GM12873 (cell line): ENCODE data around the gene TAAR9.

Source experiments
- TF ChIP-seq, protein P1 (sequence below): IDR thresholded peaks from 2 replicates; pipeline ENCODE4 v1.5.1; 2012; ENCODE audit warnings: low read depth, mild to moderate bottlenecking, moderate library complexity, low read length, control low read depth; ENCODE audit not compliant: insufficient read depth; ENCODE audit errors: missing control alignments

Gene TAAR9

DNA sequence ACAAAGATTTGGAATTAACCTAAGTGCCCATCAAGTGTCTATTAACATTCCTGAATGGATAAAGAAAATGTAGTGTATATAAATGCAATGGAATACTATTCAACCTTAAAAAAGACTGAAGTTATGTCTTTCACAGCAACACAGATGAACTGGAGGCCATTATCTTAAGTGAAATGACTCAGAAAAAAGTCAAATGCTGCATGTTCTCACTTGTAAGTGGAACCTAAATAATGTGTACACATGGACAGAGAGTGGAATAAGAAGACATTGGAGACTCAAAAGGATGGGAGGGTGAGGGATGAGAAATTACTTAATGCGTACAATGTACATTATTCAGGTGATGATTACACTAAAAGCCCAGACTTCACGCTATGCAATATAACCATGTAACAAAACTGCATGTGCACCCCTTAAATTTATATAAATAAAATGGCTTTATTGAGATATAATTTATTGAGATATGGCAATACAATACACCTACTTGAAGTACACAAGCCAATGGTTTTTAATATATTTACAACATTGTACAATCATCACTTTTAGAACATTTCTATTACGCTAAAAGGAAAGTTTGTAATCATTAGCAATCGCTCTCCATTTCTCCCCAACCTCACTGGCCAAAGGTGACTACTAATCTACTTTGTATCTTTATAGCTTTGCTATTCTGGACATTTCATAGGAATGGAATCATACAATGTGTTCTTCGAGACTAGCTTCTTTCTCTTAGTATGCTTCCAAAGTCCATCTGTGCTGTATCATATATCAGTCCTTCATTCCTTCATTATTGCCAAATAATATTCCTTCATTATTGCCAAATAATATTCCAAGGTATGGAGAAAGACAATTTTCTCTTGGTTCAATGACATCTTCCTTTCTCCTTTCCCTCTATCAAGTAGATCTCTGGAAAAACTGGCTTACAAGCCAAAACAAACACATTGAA lies 30.9 kb upstream of the TAAR9 start:
- TF ChIP-seq, protein P1, sequence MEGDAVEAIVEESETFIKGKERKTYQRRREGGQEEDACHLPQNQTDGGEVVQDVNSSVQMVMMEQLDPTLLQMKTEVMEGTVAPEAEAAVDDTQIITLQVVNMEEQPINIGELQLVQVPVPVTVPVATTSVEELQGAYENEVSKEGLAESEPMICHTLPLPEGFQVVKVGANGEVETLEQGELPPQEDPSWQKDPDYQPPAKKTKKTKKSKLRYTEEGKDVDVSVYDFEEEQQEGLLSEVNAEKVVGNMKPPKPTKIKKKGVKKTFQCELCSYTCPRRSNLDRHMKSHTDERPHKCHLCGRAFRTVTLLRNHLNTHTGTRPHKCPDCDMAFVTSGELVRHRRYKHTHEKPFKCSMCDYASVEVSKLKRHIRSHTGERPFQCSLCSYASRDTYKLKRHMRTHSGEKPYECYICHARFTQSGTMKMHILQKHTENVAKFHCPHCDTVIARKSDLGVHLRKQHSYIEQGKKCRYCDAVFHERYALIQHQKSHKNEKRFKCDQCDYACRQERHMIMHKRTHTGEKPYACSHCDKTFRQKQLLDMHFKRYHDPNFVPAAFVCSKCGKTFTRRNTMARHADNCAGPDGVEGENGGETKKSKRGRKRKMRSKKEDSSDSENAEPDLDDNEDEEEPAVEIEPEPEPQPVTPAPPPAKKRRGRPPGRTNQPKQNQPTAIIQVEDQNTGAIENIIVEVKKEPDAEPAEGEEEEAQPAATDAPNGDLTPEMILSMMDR = no peak

DNA sequence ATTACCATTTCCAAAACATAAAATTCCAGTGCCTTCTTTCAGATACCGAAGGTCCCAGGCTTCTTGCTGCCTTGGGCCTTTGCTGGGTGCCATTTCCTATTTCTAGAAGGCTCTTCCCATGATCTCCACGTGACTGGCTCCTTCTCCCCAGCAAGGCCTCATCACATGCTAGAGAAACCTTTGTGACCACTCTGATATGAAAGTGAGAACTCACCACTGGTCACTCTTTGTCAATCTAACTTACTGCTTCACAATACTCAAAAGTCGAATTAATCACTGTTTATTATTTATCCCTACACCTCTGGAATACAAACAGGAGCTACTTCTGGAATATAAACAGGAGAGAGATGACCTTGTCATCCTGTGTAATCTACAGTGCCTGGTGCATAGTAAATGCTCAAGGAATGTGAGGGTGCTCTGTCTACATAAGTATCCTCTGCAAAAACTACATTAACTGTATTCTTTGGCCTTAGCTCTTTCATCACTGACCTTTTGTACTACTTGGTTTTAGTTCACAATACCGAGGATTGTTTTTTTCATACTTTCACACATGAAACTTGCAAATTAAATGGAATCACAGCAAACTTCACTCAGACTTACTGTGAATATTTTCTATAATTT lies 26.8 kb upstream of the TAAR9 start:
- TF ChIP-seq, protein P1 = no peak

DNA sequence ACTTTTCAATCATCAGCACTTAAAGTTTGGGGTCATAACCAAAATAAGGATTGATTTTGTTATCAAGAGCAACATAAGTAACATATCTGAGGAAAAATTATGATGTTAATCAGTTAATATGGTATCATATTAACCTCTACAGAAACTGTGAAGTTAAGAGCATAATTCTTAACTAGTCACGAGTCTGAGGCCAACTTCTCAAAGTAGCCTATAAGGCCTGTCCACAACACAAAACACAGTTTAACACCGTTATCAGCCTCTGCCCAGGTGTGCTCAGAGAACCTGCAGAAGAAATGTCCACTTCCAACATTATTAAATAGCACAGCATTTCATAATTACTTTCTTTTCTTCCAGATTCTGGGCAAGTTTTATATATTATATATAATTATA lies 26.3 kb upstream of the TAAR9 start:
- TF ChIP-seq, protein P1 = no peak

DNA sequence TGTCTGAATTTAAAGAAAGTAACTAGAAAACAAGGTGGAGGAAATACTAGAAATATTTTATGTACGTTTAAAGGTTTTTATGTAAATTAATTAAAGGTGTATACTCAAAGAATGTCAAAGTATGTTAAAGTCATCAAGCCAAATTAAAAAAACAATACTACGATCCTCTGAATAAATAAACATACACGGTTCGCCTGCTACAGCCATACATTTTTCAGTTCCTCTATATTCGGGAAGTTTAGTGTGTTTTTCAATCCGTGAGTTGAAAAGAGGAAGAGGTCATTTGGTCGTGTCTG lies 25.8 kb upstream of the TAAR9 start:
- TF ChIP-seq, protein P1 = no peak

DNA sequence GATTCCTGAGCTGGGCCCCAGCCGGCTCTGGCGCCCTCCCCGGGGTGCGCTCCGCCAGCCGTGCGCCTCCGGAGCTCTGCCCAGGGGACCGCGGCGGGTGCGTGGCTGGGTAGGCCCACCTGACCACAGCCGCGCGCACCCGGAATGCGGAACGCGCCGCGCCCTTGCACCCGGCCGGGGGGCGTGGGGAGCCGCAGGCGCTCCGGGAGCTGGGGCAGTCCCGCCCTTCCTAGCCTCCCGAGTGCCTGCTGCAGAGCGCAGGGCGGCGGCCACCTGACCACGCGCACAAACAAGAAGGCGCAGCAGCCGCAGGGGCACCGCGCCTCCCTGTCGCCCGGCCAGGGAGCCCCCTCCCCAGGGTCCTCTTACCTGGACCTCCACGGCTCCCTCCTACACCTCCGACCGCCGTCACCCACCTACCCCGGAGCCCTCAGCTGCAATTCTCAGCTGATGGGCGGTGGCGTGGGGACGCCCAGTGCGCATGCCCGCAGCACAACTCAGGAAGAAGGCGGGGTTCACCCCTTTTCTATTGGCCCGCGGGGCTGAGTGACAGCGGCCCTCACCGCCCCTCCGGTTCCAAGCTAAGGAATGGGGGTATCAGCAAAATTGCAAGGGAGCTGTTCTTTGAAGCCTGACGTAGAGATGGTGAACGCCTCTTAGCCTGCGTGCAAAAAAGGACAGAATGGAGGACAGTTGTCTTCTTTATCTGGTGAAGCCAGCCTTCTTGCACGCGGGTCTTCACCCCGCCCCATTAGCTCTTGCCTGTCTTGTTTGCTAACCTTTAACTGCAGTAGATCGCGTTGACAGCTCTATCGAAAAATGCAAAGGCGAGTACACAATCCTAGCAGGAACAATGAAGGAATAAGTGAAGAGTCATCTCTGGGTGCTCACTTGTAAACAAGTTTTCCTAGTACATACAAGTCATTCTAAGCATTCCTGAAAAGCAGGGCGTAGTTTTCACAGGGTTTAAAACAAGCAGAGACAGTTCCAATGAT lies 25.1 kb upstream of the TAAR9 start, which contains the start of gene STX7:
TSS of gene STX7 (minus strand) at position 479 of the 995 bp plus-strand sequence. CDS start 9,586 bp downstream, outside the sequence.
- TF ChIP-seq, protein P1 = no peak

DNA sequence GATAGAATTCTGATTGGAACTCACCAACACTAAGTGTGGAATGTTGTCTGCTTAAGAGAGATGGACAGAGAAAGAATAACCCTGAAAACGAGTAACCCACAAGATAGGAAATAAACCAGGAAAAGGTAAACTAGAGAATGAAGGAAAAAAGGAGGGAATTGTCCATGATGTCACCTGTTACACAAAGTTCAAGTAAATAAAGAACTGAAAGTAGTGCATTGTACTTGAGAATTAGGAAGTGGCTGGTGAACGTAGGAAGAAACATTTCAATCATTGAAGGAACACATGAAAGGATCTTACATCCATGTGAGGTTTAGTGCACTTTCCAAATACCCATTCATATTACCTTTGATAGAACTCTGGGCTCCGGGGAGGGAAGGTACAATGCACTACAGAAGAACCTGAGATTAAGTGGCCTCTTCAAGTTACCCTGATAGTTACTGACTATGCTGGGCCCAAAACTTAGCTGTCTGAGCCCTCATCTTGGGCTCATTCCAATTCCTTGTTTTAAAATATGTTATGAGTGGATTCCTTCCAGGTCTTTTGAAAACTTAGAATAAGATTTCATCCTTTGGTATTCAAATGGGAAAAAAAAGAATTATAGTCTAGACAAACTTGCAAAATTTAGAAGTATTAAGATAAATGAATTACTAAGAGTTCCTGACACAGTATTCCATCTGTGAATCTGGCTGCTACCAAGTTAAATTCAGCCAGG lies 24.1 kb upstream of the TAAR9 start:
- TF ChIP-seq, protein P1 = no peak
